ENCODE measurements around the gene PKN2.

- TF ChIP-seq POLR2AphosphoS5 (IDR thresholded peaks at IDR 0.05; ENCODE audit: borderline replicate concordance, low read depth, low read length), result no peak
- no peak for TF ChIP-seq EZH2 (IDR thresholded peaks at IDR 0.05)
- no peak for TF ChIP-seq FOXP2 (optimal IDR thresholded peaks at IDR 0.05; ENCODE audit: control extremely low read depth, extremely low read length, insufficient read depth)
These were observed 51.8 kb downstream of the PKN2 start for GRCh38 chr1:88735909-88736308.

All from SK-N-MC (cell line).